HG03064 (cell line): ENCODE data around the gene MAD2L1.
A peak's percentile ranks its signal among the peaks of the same experiment; 100 is the strongest.
"Not testable (repeated sequence)": the region's sequence is repeated elsewhere in the genome, so short reads cannot be mapped to it uniquely, and the experiment has no call there.

Experiments
- ATAC-seq: cut with Tn5 transposase; IDR thresholded peaks from one replicate; pipeline ENCODE4 v1.9.1; 2021; ENCODE audit warnings: low read depth; ENCODE audit not compliant: unreplicated experiment

Gene MAD2L1

DNA sequence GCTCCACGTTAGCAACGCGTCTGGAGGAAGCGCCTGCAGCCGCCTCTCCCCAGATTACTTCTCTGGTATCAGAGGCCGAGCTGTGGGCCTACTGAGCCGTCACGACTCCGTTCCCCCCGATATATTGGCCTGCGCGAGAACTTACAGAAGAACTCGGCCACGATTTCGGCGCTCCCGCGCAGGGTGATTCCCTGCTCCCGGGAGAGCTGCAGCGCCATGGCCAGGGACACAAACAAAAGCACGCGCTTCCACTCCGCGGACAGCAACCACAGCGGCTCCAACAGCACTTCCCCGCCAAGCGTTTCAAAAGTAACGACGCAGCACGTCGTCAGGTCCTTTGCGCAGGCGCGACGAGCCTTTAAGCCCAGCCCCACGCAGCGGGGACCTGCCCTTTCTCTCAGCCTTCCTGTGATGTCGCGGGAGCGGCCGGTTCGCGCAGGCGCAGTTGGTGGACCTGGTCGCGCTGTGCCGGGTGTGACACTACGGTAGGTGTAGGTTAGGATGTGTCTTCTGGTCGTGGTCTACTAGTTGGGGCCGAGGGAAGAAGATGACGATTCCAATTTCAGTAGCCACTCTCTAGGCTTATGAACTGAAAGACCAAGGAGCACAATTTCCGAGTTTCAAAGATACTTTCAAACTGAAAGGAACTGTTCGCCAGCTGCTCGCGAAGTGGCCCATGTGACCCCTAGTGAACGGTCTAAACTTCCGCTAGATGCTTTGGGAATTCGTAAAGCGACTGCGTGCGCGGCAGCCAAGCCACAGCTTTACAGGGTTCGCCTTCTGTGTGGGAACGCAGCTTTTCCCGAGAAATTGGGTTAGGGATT, at the start of gene MAD2L1:
TSS of gene MAD2L1 (minus strand) at position 332 of the 824 bp plus-strand sequence. CDS start at position 218, 114 bp downstream.
- peak; percentile 84 for ATAC-seq

DNA sequence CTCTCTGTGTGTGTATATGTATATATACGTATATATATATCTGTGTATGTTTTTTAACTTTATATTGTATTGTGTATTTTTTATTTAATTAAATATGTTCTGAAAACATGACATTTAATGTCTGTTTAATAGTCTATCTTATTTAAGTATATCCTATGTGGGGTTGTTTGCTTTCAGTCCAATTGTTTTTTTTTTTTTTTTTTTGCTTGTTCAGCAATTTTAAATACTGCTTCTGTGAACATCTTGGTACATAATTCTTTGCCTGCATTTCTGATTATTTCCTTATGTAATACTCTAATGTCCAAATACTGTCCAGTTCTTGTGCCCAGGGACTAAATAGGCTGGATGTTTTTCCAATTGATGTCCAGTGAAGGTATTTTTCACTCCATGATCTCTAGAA, 45.1 kb upstream of the MAD2L1 start:
- ATAC-seq: no peak

DNA sequence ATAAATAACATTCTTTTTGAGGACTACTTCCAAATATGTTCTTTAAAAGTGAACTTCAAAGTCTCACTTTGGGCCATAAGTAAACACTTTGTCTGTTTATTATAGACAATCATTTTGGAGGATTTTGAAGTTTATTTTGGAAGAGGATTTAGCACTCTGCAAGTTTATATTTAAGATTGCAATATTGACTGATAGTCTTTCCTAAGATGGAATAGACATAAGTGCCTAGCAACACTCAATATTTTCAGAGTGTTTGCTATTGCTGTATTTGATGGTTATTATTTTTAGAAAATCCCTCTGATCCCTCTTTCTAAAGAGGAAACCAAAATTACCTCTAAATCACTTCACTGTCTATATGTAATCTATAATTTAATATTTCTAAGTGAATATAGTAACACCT, 42.8 kb upstream of the MAD2L1 start:
- no peak for ATAC-seq

GRCh38 chr4:120105472-120105871, 38.8 kb upstream of the MAD2L1 start:
- ATAC-seq: peak; percentile 75

GRCh38 chr4:120096508-120097297, 30.1 kb upstream of the MAD2L1 start:
- ATAC-seq: no peak

- ATAC-seq: no peak
Observed at GRCh38 chr4:120088507-120088906, 21.9 kb upstream of the MAD2L1 start.

- not testable (repeated sequence) for ATAC-seq
Observed at GRCh38 chr4:120088066-120088465, 21.4 kb upstream of the MAD2L1 start.

DNA sequence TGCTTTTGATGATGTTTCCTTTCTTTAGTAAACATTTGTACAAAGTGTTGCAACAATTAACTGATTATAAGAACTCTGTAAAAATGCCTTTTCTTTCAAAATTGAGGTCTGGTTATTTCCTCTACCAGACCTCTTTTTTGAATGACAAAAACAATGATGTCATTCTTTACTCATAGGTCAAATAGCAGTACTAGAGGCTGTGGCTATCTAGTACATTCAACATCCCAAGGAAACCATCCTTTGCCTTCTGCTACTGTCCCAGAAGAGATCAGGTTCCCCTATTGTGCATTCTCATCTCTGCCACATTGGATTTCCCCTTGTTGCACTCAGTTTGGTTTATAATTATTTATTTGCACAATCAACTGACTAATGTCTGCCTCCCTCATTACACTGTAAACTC, 19.1 kb upstream of the MAD2L1 start:
- no peak for ATAC-seq

DNA sequence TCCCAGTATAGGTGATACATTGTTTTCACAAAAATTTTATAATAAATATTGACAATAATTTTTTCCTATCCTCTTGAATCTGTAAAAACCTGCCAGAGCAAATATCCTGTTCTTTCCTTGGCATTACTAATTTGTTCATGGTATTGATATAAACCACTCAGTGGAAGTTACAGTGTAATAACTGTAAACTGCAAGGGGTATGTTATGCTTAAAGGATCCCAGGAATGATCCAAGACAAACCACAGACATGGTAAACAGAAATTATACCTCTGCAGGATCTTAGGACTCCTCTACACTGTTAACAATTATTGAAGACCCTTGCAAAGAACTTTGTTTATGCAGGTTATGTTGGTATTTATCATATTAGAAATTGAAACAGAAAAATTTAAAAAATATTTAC, 17.7 kb upstream of the MAD2L1 start:
- no peak for ATAC-seq

- no peak for ATAC-seq
Observed at GRCh38 chr4:120083152-120083551, 16.5 kb upstream of the MAD2L1 start.

DNA sequence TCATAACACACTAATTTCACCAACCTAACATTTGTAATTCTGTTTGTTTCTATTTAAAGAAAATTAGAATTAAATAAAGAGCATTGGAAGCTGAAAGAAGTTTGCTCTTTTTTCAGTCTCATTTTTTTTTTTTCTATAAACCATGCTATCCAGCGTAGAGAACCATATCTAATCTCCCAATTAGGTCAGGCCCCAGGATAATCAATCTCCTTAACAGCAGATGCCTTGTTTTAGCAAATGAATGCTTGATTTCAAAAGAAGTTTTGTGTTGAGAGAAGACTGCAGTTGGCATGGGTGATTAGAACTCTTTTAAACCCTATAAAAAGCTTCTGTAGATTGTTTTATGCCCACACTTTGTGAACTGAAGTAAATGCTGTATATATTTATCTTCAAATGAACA, 15.6 kb upstream of the MAD2L1 start:
- ATAC-seq: no peak

DNA sequence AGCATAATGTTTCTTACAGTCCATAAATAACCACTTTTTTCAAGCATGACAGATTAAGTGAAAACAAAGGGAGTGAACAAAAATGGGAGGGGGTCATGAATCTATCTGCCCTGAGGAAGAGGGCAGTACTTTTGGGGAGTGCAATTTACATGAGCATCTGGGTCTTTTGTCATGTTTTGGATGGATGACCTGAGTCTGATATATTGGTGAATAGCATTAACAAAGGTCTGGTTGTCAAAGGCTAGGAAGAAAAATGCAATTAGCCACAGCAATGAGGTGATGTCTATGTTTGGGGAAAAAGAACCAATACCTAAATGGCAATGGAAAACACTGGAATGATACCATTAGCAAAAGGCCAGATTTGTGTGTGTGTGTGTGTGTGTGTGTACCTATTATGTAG, 15.1 kb upstream of the MAD2L1 start:
- no peak for ATAC-seq

GRCh38 chr4:120080533-120080932, 13.9 kb upstream of the MAD2L1 start:
- ATAC-seq: no peak

DNA sequence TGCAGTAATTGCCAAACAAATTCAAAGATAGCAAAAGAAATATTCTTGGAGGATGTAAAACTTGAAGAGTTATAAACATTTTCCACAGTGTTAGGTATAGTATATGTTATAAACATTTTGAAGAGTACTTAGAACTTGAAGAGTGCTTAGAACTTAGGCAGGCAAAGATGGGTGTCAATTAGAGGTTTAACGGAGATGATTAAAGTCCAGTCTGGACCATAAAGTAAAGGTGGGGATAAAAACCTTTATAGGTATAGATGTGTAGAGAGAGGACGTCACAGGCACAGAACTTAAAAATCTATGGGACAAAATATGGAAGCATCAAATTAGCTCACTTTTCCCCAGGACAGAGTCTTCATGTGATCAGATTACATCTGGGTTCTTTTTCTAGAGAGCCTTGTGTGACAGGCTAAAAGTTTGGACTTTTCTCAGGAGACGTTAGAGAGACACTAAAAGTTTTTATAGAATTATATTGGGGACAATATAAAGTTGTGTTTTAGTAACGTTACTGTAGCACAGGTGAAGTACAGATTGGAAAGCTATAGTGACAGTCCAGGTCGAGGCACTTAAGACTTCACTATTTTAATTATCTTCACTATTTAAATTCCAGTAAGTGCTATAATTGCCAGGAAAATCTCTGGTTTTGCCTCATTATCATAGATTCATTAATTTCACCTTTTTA, 13.3 kb upstream of the MAD2L1 start:
- no peak for ATAC-seq

DNA sequence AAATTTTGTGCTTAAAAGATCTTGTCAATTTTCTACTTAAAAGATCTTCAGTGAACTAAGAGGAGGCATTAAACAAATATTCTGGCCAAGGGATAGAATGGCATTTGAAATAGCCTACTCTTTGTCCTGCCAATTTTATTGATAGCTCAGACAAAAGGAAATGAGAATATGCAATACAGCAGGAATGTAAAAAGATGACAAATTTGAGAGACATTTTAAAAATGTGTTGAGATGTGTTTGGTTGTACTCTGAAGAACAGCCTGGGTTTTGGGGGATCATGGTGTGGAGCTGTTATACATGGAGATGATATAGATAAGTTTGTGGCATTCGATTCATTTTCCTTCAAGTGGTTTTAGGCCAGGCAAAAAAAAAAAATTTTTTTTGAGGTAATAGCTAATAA, 11.6 kb upstream of the MAD2L1 start:
- ATAC-seq: no peak

DNA sequence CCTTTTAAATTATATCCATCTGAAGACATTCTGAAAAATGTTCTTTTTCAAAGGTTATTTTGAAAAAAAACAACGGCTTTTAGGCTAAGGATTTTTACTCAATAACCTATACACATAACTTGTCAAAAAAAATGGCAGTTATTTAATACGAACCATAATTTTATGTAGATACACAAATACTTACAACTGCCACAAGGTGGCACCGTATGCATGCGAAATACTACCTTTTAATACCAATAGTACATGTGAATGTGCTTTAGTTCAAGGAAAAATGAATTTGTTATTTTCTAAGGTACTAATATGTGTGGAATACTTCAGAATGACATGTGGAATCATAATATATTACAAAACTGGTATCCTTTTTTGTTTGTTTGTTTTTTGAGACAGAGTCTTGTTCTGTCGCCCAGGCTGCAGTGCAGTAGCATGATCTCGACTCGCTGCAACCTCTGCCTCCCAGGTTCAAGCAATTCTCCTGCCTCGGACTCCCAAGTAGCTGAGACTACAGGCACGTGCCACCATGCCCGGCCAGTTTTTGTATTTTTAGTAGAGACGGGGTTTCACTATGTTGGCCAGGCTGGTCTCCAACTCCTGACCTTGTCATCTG, 4.6 kb upstream of the MAD2L1 start:
- no peak for ATAC-seq

- no peak for ATAC-seq
Observed at GRCh38 chr4:120070196-120070595, 3.5 kb upstream of the MAD2L1 start.

GRCh38 chr4:120065974-120066516, 603 bp downstream of the MAD2L1 start:
- ATAC-seq: no peak

DNA sequence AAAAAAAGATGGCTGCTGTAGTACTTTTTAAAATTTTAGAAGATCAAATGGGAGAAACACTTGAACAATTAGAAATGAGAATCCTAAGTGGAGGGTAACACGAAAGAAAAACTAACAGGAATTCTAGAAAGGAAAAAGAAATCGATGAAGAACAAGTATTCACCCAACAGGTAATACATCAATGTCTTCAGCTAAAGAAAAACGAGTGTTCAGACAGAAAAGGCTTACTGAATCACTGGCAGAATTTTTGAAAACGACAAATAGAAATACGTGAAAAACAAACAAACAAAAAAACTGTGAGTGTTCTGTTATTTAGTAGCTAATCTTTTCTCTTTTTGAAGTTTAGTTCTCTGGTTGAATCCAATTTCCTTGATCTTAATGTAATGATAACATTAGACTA, 1.8 kb downstream of the MAD2L1 start:
- ATAC-seq: no peak

GRCh38 chr4:120063711-120064110, 2.9 kb downstream of the MAD2L1 start:
- not testable (repeated sequence) for ATAC-seq
